ENCODE measurements around the gene TBL1XR1.
A peak's percentile ranks its signal among the peaks of the same experiment; 100 is the strongest.

Gene TBL1XR1

DNA sequence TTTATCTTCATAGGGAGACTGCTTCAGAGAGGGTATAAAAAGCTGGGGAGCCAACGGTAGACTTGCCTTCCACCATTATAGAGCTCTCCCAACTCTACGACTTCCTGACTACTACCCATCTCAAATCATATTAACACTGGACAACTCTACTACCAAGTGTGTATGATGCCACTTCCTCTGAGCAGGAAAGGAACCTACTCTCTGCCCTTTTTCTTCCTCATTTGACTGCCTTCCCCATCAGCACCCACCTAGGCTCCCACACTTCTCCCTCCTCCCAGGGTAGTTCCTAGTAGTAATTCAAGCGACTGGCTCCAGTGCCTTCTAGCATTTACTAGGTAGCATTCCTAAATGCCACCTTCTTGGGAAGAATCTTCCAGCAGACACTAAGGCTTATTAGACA is 24.5 kb upstream of the TBL1XR1 start:
- 97% methylated on average over 3 of the region's 3 CpGs for WGBS
- no peak overlapping the region for H4K8ac ChIP-seq (ENCODE audit: low read length)

DNA sequence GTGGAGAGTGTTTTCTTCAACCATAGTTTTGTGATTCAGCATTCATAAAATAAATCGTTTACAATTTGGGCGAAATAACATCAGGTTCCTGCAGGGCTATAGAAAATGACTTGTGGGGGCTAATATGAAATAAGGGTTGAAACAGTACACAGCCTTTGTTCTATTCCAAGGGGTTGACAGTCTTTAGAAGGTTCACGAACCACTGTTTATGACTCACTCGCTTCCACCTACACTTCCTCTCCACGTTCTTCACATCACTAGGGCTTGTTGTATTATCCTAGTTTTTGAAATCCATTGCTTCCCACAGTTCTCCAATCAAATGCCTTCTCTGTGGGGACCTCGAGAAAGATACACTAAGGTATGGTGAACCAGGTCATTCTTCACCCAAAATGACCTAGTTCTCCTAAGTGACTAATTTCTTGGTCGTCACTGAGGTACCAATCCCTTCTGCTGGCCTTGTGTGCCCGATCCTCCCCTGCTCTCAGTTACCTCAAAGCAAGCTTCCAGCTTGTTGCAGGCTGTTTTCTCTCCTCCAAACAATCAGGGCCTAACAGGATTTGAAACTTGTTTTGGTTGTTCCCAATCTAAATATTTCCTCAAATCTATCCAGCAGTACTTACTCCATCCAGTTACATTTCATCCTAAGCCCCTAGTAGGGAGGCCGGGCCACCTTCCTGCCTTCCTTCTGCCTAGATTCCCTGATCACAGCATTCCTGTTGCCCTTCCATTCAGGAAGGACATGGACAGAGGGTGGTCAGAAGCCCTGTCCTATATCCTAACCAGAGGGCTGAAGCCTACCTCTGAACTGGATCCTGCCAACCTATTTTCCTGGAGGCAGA is 23.1 kb upstream of the TBL1XR1 start:
- 87% methylated on average over 8 of the region's 9 CpGs for WGBS
- no peak overlapping the region for H3K4me3 ChIP-seq (ENCODE audit: insufficient read depth in 1 of 2, low read depth in 1 of 2, low read length in 2 of 2)

More for the DNA sequence above, 24.5 kb upstream of the TBL1XR1 start:
- Histone ChIP-seq H3K4me3 (ENCODE audit: insufficient read depth in 1 of 2, low read depth in 1 of 2, low read length in 2 of 2) (no peak overlapping the region), H3K4me1 (ENCODE audit: control insufficient read depth, insufficient read depth, low read depth, low read length) (no peaks in the 10 kb centered on the region), H3K9ac (ENCODE audit: low read length) (no peak overlapping the region), H3K14ac (ENCODE audit: low read length in 2 of 2) (no peak overlapping the region), H3K4me2 (ENCODE audit: low read length, poor library complexity, severe bottlenecking) (no peak overlapping the region), H2BK120ac (ENCODE audit: low read depth, low read length) (no peak overlapping the region), H2BK15ac (ENCODE audit: low read depth, poor library complexity, severe bottlenecking) (no peak overlapping the region), H3K36me3 (ENCODE audit: control insufficient read depth in 1 of 2, insufficient read depth in 2 of 2, low read depth in 1 of 2, low read length in 2 of 2) (no peaks in the 10 kb centered on the region), H3K27me3 (ENCODE audit: control insufficient read depth in 1 of 2, insufficient read depth in 1 of 2, low read length in 2 of 2) (no peaks in the 10 kb centered on the region), H3K4ac (ENCODE audit: low read depth in 1 of 2, low read length in 2 of 2) (no peak overlapping the region), H3K23ac (ENCODE audit: low read length in 2 of 2) (no peak overlapping the region), H2BK12ac (ENCODE audit: low read length in 2 of 2) (no peak overlapping the region), H3K79me1 (replicated peaks; ENCODE audit: low read length, poor library complexity, severe bottlenecking) (no peaks in the 10 kb centered on the region), H4K91ac (ENCODE audit: low read length) (no peak overlapping the region), H3K27ac (ENCODE audit: low read length, poor library complexity, severe bottlenecking) (no peak overlapping the region), H3K18ac (ENCODE audit: low read depth in 1 of 2, low read length in 2 of 2) (no peak overlapping the region), H2AK5ac (ENCODE audit: low read length, severe bottlenecking) (no peak overlapping the region), H2BK5ac (ENCODE audit: low read depth, low read length, poor library complexity, severe bottlenecking) (no peak overlapping the region), H2AFZ (ENCODE audit: low read depth, low read length) (no peak overlapping the region), H3K9me3 (ENCODE audit: control insufficient read depth, low read length) (no peaks in the 10 kb centered on the region)
- no peak for DNase-seq

DNA sequence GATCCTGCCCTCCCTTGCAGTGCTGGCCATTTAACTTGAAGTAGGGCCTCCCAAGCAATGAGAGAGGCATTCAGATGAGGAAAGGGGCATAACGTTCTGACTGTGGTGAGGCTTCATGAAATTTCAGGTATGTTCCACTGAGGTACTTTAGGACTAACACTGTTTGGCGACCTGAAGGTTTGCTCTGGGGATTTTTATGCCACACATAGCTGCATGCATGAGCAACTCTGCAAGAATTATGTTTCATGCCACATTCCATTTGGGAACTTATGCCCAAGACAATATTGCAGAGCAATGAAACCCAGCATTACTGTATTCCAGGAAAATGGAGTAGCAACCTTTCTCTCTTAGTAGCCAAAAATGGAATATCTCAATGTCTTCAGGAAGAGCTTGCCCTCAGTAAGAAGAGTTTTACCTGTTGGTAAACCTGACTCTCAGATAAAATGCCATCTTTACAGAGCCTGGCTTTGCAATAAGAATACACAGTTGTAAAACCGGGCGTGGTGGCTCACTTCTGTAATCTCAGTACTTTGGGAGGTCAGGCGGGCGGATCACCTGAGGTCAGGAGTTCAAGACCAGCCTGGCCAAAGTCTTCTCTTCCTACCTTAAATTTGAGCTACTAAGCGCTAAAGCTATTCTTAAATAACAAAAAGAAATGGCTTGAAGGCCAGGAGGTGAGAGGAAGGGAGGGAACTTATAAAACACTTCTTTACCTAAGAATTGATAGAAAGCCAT is 16.7 kb upstream of the TBL1XR1 start:
- Histone ChIP-seq H3K27me3 (ENCODE audit: control insufficient read depth in 1 of 2, insufficient read depth in 1 of 2, low read length in 2 of 2) (no peaks in the 10 kb centered on the region), H3K14ac (ENCODE audit: low read length in 2 of 2) (no peak overlapping the region), H3K27ac (ENCODE audit: low read length, poor library complexity, severe bottlenecking) (no peak overlapping the region), H3K9ac (ENCODE audit: low read length) (no peak overlapping the region), H2AFZ (ENCODE audit: low read depth, low read length) (no peak overlapping the region), H3K23ac (ENCODE audit: low read length in 2 of 2) (no peak overlapping the region), H3K4me3 (ENCODE audit: insufficient read depth in 1 of 2, low read depth in 1 of 2, low read length in 2 of 2) (no peak overlapping the region), H4K91ac (ENCODE audit: low read length) (no peak overlapping the region), H3K9me3 (ENCODE audit: control insufficient read depth, low read length) (no peaks in the 10 kb centered on the region), H3K4ac (ENCODE audit: low read depth in 1 of 2, low read length in 2 of 2) (no peak overlapping the region), H2BK5ac (ENCODE audit: low read depth, low read length, poor library complexity, severe bottlenecking) (no peak overlapping the region), H2BK15ac (ENCODE audit: low read depth, poor library complexity, severe bottlenecking) (no peak overlapping the region), H3K4me2 (ENCODE audit: low read length, poor library complexity, severe bottlenecking) (no peak overlapping the region), H3K18ac (ENCODE audit: low read depth in 1 of 2, low read length in 2 of 2) (no peak overlapping the region), H4K8ac (ENCODE audit: low read length) (no peak overlapping the region), H2BK12ac (ENCODE audit: low read length in 2 of 2) (no peak overlapping the region), H2AK5ac (ENCODE audit: low read length, severe bottlenecking) (no peak overlapping the region), H3K4me1 (ENCODE audit: control insufficient read depth, insufficient read depth, low read depth, low read length) (no peaks in the 10 kb centered on the region), H3K79me1 (replicated peaks; ENCODE audit: low read length, poor library complexity, severe bottlenecking) (no peaks in the 10 kb centered on the region), H2BK120ac (ENCODE audit: low read depth, low read length) (no peak overlapping the region), H3K36me3 (ENCODE audit: control insufficient read depth in 1 of 2, insufficient read depth in 2 of 2, low read depth in 1 of 2, low read length in 2 of 2) (no peaks in the 10 kb centered on the region)
- 92% methylated on average over 6 of the region's 7 CpGs for WGBS
- no peak for DNase-seq

More for the DNA sequence above, 23.1 kb upstream of the TBL1XR1 start:
- Histone ChIP-seq H4K91ac (ENCODE audit: low read length) (no peak overlapping the region), H3K18ac (ENCODE audit: low read depth in 1 of 2, low read length in 2 of 2) (no peak overlapping the region), H3K36me3 (ENCODE audit: control insufficient read depth in 1 of 2, insufficient read depth in 2 of 2, low read depth in 1 of 2, low read length in 2 of 2) (no peaks in the 10 kb centered on the region), H2BK5ac (ENCODE audit: low read depth, low read length, poor library complexity, severe bottlenecking) (no peak overlapping the region), H3K14ac (ENCODE audit: low read length in 2 of 2) (no peak overlapping the region), H3K9me3 (ENCODE audit: control insufficient read depth, low read length) (no peaks in the 10 kb centered on the region), H2BK12ac (ENCODE audit: low read length in 2 of 2) (no peak overlapping the region), H2BK15ac (ENCODE audit: low read depth, poor library complexity, severe bottlenecking) (no peak overlapping the region), H2BK120ac (ENCODE audit: low read depth, low read length) (no peak overlapping the region), H3K27ac (ENCODE audit: low read length, poor library complexity, severe bottlenecking) (no peak overlapping the region), H3K9ac (ENCODE audit: low read length) (no peak overlapping the region), H3K4me2 (ENCODE audit: low read length, poor library complexity, severe bottlenecking) (no peak overlapping the region), H3K79me1 (replicated peaks; ENCODE audit: low read length, poor library complexity, severe bottlenecking) (no peaks in the 10 kb centered on the region), H2AFZ (ENCODE audit: low read depth, low read length) (no peak overlapping the region), H2AK5ac (ENCODE audit: low read length, severe bottlenecking) (no peak overlapping the region), H3K23ac (ENCODE audit: low read length in 2 of 2) (no peak overlapping the region), H3K27me3 (ENCODE audit: control insufficient read depth in 1 of 2, insufficient read depth in 1 of 2, low read length in 2 of 2) (no peaks in the 10 kb centered on the region), H3K4me1 (ENCODE audit: control insufficient read depth, insufficient read depth, low read depth, low read length) (no peaks in the 10 kb centered on the region), H3K4ac (ENCODE audit: low read depth in 1 of 2, low read length in 2 of 2) (no peak overlapping the region), H4K8ac (ENCODE audit: low read length) (no peak overlapping the region)
- DNase-seq, result no peak

DNA sequence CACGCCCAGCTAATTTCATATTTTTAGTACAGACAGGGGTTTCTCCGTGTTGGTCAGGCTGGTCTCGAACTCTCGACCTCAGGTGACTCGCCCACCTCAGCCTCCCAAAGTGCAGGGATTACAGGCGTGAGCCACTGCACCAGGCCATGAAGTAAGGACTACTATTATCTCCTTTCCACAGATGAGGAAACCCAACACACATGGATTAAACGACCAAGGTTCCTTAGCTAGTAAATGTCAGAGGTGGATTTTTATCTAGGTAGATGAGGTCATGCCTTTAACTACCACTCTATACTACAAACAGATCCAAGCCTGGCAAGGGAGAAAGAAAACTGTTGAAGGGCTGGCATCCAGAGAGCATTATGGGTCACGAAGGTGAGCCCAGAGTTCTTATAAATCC is 15.5 kb upstream of the TBL1XR1 start:
- H2BK12ac ChIP-seq (ENCODE audit: low read length in 2 of 2), result no peak overlapping the region
- no peaks in the 10 kb centered on the region for H3K9me3 ChIP-seq (ENCODE audit: control insufficient read depth, low read length)
- no peak overlapping the region for H2BK120ac ChIP-seq (ENCODE audit: low read depth, low read length)
- no peak overlapping the region for H3K23ac ChIP-seq (ENCODE audit: low read length in 2 of 2)
- no peak overlapping the region for H2BK5ac ChIP-seq (ENCODE audit: low read depth, low read length, poor library complexity, severe bottlenecking)
- no peak overlapping the region for H3K14ac ChIP-seq (ENCODE audit: low read length in 2 of 2)
- H2AK5ac ChIP-seq (ENCODE audit: low read length, severe bottlenecking), result peak overlapping the region; percentile 34
- no peak overlapping the region for H3K4ac ChIP-seq (ENCODE audit: low read depth in 1 of 2, low read length in 2 of 2)
- no peak overlapping the region for H3K4me2 ChIP-seq (ENCODE audit: low read length, poor library complexity, severe bottlenecking)
- H3K4me1 ChIP-seq (ENCODE audit: control insufficient read depth, insufficient read depth, low read depth, low read length), result no peaks in the 10 kb centered on the region
- H3K36me3 ChIP-seq (ENCODE audit: control insufficient read depth in 1 of 2, insufficient read depth in 2 of 2, low read depth in 1 of 2, low read length in 2 of 2), result no peaks in the 10 kb centered on the region
- no peak overlapping the region for H4K8ac ChIP-seq (ENCODE audit: low read length)
- no peak overlapping the region for H3K27ac ChIP-seq (ENCODE audit: low read length, poor library complexity, severe bottlenecking)
- no peak overlapping the region for H2AFZ ChIP-seq (ENCODE audit: low read depth, low read length)
- 97% methylated on average over 7 of the region's 8 CpGs for WGBS
- no peak overlapping the region for H2BK15ac ChIP-seq (ENCODE audit: low read depth, poor library complexity, severe bottlenecking)
- H3K18ac ChIP-seq (ENCODE audit: low read depth in 1 of 2, low read length in 2 of 2), result no peak overlapping the region
- no peak overlapping the region for H3K4me3 ChIP-seq (ENCODE audit: insufficient read depth in 1 of 2, low read depth in 1 of 2, low read length in 2 of 2)
- H3K79me1 ChIP-seq (replicated peaks; ENCODE audit: low read length, poor library complexity, severe bottlenecking), result no peaks in the 10 kb centered on the region
- no peak for DNase-seq
- no peaks in the 10 kb centered on the region for H3K27me3 ChIP-seq (ENCODE audit: control insufficient read depth in 1 of 2, insufficient read depth in 1 of 2, low read length in 2 of 2)
- H3K9ac ChIP-seq (ENCODE audit: low read length), result no peak overlapping the region
- no peak overlapping the region for H4K91ac ChIP-seq (ENCODE audit: low read length)
